GF-D8 (cell line): ENCODE data around the gene PNPLA5.
"Not testable (repeated sequence)": the region's sequence is repeated elsewhere in the genome, so short reads cannot be mapped to it uniquely, and the experiment has no call there.

ENCODE experiments used
- DNase-seq: peaks from one replicate; lab custom pipeline; 2025; lab: John Stamatoyannopoulos, UW

The PNPLA5 gene

DNA sequence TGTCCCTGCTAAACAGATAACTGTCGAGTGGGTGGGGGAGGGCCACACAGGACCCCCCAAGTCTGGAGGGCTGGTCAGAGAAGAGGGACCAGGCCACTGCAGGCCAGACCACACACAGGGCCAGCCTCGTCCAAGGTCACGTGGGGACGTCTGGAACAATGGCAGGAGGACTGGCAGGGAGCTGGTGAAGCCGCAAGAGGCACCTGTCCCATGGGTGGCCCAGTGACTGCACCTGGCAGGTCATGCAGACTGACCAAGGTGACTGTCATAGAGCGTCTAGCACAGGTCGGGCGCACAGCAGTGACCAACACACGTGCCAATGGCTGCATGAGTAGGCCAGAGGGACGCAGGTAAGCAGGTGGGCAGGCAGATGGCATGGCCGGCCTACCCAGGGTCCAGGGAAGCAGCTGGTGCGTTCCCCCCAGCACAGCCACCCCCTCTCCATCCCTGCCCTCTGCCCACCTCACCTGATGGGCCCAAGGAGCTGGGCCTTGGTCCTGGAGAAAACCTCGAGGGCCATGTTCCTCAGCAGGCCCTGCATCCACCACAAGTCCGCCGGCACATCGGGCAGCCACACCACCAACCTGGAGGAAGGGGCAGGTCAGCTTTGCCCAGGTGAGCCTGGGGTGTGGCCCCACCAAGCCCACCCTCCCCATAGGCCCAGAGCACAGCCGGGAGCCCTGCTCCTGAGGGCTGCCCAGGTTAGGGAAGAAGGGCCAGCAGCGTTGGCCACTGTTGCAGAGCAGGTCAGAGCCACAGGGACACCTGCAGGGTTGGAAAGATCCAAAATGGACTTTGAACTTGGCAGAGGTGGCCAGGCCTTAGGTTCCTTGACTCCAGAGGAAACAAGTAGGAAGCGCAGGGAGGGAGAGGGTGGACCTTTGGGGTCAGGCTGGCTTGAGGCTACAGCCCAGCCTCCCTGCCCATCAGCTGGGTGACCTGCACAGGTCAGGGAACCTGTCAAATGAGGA is 10.4 kb downstream of the PNPLA5 start:
- no peak for DNase-seq

DNA sequence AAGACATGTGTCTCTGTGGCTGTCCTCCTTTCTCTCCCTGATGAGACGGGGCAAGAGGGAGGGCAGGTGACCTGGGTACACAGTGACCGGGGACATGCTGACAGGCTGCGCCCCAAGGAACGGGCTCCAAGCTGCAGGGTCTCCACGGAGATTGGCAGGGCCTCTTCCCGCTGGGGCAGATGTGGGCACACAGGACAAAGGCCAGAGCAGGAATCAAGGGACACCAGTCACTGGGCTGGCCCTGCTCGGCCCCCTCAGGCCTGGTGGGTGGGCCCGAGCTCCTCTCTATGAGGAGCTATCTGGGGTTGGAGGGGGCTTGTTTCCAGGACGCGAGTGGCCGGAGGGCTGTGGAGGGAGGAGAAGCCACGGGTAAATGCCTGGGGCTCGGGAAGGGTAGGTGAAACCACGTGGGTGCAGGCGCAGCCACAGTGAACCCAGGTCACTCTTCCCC is 11.2 kb downstream of the PNPLA5 start:
- DNase-seq, result no peak

DNA sequence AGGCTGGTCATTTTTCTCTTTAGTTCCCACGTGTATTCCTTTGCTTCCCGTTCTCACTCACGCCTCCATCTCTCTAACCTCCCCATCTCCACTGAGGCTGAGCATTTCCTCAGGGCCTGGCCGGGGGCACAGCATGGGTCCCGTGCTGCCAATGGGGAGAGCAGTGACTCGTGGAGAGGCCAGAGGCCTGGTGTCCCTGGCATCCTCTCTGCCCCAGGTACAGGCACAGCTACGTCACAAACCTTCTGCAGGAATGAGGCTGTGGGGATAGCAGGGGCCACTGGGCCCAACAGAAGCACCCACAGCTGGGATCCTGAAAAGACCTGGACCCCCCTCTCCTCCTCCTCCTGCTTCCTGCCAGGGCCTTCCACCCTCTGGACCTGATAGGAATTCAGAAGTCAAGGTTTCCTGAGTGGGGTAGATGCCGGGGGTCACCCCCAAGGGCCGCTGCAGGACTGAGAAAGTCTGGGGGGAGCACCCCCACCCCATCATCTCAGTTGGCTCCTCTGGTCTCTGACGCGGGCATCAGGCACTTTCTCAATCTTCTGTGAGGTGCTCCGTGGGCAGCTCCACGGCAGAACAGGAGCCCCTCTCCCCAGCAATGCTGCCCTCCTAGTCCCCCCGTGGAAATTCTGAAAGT is 11.8 kb downstream of the PNPLA5 start:
- DNase-seq, result no peak

DNA sequence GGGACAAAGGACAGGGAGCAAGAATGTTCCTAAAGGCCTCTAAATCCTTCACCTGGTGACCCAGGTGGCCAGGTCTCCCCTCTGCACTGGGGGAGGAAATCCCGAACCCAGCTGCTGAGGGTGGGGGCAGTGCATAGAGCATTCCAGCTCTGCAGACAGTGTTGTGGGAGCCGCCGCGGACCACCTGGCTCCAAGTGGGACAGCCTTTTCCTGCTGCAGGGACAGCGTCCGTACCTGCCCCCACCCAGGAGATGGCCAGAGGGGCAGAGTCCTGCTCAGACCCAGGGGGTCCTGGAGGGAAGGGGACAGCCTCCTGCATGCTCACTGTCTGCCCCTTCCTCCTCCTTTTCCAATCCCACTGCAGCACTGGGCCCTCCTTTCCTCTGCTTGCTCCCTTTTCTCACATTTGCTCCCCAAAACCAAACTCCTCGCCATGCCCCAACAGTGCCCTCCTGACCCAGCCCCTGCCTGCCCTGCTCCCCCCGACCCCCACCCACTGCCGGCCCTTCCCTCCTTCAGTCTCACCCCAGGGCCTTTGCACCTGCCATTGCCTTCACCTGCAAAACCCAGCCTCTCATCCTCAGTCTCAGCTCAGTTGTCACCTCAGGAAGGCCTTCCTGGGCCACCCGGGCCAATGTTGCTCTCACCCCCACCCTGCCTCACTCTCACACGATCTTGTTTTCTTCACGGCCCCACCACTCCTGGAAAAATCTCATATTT is 12.8 kb downstream of the PNPLA5 start:
- no peak for DNase-seq

DNA sequence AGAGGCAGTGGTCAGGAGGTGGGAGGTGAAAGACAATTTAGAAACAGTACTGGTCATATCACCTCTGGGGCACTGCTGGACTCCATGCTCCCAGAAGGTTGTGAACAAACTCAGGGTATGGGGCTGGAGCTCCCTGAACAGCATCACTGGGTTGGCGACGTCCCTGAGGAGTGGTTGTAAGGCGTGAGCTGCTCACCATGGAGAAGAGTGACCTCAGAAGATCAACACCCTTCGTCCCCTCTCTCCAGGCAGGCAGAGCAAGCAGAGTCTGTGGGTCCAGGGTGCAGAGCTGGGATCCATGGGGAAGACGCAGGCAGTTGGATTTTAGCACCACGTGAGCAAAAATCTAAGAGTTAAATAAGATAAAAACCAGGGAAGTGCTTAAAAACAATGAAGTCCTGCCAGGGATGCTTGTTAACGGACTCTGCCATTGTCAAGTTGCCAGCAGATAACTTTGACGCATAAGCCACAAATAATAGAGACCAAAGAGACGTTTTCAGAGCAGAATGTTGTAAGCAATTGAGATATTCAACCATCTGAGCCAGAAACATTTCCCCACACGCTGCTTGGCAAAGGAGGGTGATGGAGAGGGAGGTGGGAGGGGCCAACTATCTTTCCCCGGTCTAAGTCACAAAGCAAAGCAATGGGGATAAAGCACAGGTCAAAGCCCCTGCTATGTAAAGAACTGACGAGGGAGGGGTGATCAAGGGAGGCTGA is 13.6 kb downstream of the PNPLA5 start:
- DNase-seq, result no peak

DNA sequence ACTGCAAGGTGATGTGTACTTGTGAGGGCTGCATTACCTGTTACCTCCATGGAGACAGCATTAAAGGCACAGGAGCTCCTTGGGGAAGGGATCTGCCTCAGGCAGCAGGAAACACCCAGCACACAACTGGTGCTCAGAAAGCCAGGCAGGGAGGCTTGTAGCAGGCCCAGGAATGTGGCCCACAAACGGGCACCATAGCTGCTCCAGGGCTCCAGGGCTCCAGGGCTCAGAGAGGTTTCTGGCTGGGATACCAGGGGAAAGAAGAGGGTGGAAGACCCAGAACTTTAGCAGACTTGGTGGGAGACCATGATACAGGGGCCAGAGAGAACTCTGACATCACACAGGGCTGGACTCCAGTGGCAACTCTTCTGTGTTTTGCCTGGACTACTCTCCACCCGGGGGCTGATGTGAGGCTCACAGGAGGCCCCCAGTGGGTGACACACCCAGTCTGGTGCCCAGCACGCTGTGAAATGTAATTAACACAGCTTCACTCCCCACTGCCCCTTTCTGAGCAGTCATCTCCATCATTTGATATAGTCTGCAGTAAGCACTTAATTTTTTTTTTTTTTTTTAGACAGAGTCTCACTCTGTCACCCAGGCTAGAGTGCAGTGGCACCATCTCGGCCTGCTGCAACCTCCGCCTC is 14.8 kb downstream of the PNPLA5 start:
- DNase-seq, result no peak

DNA sequence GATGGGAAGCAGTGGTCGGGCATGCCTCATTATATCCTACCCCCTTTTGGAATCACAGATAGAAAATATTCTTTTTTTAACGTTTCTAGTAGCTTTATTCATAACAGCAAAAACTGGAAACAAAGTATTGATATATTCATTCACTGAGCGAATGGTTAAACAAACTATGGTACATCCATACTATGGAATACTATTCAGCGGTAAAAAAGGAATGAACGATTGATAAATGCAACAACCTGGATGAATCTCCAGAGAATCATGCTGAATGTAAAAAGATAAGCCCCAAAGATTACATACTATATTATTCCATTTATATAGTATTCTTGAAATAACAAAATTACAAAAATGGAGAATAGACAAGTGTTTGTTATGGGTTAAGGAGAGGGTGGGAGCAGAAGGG is 22.0 kb downstream of the PNPLA5 start:
- DNase-seq, result no peak

DNA sequence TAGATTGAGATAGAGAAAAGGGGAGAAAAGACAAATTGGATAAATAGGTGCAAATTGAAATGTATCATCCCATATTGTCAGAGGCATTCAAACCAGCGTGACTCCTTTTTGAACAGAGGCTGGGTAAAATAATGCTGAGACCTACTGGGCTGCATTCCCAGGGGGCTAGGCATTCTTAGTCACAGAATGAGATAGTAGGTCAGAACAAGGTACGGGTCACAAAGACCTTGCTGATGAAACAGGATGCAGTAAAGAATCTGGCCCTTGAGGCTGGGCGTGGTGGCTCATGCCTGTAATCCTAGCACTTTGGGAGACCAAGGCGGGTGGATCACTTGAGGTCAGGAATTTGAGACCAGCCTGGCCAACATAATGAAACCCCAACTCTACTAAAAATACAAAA is 22.8 kb downstream of the PNPLA5 start:
- not testable (repeated sequence) for DNase-seq

DNA sequence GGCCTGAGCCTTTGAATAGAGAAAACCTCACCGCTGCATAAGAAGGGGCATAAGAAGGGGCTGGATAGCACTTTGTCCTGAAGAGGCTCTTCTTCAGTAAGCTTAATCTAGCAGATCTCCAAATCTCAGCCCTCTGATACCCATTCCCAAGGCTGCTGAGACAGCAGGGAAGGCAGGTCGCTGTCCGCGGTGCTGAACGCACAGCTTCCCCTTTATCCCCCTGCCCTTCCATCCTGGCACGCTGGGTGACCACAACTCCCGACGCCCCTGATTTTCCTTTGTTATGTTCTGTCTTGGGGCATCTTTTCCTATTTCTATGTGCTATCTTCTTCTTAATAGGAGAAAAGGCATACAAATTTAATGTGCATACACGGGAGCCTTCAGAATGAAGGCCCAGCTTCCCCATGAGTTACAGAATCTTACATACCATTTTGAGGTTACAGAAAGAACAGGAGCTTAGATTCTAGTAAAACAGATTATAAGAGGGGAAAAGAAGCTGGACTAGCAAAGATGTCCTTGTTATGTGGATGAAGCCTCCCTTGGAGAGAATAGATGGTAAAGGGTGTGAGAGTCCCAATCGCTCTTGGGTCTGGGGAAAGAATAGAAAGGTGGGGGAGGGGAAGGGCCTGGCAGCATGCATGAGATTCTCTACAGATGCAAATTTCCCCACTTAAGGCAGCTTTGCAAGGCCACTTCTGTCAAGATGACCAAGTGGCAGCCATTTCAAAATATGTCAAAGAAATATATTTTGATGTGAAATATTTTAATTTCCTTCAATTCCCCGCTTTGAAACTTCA is 23.8 kb downstream of the PNPLA5 start:
- no peak for DNase-seq

DNA sequence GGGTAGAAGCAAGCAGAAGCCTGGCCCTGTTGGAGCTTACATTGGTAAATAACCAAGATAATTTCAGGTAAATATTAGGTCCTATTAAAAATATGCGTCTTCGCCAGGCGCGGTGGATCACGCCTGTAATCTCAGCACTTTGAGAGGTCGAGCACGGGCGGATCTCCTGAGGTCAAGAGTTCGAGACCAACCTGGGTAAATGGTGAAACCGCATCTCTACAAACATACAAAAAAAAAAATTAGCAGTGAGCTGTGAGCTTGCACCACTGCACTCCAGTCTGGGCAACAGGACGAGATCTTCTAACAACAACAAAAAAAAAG is 29.0 kb downstream of the PNPLA5 start:
- no peak for DNase-seq

DNA sequence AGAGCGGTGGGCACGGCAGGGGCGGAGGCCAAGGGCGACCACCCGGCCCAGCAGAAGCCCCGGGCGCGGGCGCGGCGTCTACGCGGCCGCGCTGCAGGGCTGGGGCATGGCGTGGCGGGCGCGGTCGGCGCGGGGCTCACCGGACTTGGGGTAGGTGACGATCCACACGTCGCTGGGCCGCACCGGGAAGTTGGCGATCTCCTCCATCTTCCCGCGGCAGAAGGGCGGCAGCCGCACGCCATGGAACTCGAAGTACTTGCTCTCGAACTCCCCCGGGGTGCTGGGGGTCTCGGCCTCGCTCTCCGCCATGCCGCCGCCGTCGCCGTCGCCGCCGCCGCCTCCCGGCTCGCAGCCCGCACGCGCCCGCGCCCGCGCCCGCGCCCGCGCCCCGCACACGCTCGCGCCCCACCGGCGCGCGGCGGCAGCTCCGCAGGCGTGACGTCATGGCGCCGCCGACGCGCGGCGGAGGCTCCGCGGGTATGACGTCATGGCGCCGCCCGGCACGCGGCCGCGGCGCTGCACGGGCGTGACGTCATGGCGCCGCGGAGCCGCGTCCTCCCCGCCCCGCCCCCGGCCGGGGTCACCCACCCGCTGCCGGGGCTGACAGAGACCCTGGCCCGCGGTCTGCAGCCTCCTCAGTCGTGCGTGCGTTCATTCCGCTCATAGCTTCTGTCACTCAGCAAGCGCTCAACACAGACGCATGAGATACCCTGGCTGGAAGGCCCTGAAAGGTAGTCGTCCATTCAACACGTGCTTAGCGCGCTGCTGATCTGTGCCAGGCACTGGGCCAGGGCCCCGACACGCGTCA is 29.5 kb downstream of the PNPLA5 start, which contains the start of gene SULT4A1:
SULT4A1 (minus strand) TSS at position 440 of the 808 bp plus-strand sequence; CDS start at position 309, 131 bp downstream.
- DNase-seq, result no peak

DNA sequence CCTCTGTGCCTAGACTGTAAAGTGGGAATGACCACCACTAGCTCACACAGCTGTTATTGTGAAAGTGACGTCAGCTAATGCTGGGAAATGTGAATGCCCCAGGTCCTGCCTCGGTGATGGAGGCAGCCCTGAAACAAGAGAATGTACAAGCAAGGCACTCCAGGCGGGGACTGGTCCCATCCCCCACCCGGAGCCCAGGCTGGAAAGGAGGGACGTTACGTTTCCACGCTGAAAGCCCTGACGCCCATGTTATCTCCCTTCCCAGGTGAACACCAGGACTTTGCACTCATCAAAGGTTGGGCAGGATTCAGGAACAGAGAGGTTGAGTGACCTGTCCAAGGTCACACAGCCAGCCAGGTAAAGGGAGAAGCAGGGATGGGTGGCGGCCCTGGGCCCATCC is 30.3 kb downstream of the PNPLA5 start:
- no peak for DNase-seq

DNA sequence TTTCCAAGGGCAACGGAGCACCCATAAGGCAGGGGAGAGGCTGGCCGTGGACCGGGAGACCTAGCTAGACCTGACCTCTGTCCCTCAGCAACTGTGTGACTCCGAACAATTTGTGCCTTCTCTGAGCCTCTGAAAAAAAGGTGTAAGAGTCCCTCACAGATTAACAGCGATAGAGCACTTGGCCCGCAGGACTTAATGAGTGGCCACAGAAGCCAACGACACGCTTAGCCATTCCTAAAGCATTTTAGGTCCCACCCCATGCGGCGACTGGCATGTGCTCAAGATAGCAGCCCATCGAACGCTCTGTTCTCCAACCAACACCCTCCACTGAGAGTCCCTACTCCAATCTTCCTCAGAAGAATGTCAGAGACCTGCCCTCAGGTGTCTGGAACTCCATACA is 31.0 kb downstream of the PNPLA5 start:
- DNase-seq, result no peak

DNA sequence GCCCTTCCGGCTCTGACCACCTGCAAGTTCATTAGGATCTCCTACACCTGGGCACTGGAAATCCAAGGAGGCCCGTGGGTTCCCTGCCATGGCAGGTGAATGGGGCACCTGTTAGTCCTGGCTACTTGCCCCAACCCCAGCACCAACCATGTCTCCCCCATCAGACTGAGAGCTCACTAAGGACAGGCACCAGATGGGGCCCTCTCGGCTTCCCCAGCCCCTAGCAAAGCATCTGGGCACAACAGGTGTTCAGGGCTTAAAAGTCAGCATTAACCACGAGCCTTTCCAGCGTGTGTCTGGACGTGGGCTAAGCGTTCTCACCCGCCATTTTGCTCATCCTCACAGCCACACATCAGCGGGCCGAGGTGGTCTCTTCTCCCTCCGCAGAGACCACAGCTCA is 31.7 kb downstream of the PNPLA5 start:
- no peak for DNase-seq

DNA sequence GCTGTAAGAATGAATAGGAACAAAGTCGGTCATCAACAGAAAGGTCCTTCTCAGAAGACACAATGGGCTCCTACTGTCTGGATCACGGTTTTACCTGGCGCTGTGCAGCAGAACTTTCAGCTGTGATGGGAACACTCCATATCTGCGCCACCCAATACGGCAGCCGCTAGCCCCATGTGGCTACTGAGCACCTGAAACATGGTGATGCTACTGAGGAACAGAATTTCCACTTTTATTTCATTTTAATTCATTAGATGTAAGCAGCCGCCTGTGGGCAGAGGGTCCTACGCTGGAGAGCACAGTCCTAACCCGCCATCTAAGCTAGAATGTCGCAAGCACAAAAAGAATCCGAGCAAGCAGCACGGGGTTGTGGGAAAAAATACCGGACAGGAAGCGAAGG is 32.2 kb downstream of the PNPLA5 start:
- DNase-seq, result no peak

DNA sequence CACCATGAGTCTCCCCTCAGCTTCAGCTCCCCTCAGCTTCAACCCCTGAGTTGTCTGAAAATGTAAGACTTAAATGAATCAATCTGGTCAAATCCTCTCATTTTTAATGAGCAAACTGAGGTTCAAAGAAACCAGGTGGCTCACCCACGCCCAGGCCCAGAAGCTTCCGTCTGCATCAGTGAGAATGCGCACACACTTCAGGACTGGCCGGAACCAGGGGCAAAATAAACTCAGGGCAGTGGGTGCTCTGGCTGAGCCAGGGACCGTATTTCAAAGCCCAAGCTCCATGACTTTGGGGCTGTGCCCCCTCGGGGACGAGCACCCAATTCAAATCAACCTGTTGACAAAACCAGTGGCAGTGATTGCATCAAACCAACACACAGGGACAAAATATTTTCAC is 32.6 kb downstream of the PNPLA5 start:
- DNase-seq, result no peak

DNA sequence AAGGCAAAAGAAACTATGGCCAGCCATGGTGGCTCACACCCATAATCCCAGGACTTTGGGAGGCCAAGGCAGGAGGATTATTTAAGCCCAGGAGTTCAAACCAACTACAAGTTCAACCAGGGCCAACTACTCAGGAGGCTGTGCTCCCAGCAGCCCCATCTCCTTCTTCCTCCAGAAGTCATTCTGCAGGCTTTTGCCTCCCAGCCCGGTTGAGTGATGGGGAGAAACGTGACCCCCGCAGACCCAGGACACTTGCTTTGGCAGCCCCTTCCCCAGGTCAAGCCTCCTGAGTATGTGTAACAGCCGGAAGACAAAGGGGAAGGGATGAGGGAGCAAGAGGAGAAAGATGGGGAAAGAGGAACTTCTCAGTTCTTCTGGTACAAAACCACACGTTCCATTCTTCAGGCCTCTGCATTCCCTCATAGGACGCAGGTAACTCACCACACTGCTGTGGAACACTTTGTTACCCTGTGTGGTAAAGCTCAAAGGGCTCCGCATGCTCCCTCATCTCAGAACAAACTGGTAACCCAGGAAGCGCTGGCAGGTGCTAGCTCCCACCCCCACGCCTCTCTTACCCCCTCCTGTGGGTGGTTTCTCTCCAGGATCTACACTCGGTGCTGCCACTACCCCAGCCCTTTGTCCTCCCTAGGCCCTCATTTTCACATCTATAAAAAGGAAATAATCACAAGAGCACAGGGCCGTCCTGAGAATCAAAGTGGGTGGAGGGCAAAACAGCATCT is 33.5 kb downstream of the PNPLA5 start:
- DNase-seq, result no peak

DNA sequence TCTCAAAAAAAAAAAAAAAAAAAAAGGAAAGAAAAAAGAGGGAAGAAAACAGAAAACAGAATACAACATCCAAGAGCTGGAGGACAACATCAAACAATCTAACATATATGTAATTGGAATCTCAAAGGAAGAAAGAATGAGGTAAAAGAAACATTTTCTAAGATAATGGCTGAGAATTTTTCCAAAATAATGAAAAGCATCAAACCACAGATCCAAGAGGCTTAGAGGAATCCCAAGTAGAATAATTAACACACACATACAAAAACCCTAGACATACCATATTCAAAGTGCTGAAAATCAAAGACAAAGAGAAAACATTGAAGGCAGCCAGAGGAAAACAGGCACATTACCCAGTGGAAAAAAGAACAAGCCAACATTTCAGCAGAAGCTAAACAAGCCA is 34.4 kb downstream of the PNPLA5 start:
- DNase-seq, result no peak

DNA sequence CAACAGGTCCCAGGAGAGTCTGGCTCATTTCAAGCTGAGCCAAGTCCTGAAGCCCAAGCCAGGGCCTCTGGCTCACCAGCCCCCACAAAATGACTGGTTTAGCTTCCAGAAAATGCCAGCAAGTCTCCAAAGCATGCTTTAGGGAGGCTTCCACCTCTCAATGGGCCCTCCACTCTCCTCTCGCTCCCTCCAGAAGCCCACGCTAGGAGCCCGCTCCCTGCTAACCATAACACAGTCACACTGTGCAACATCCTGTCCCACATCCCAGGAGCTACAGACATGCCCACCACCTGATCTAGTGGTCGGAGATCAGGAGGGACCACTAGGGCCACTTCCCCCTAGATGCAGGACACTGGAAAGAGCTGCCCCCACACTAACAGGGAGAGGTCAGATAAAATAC is 36.4 kb downstream of the PNPLA5 start:
- DNase-seq, result no peak
